GM23338 (cell line): ENCODE data around the gene SIGLEC7. TPM values are rescaled to one million over a fixed set of nuclear protein-coding genes. Genes with fewer than 3 reads are reported as not detected.

Experiments used
- ATAC-seq: fragments of 200-7000 bp; cut with Tn5 transposase; 3 replicates; pipeline ENCODE4 v1.9.1; 2020
- DNase-seq: peaks from one replicate; pipeline ENCODE4 v3.0.0-alpha.2; 2015; ENCODE audit warnings: low spot score
- H2AFZ ChIP-seq: fragments of 200-600 bp; sonication (generic); 2 replicates; pipeline ENCODE4 v1.8.0; 2016; ENCODE audit warnings: antibody characterized with exemption, mild to moderate bottlenecking, moderate library complexity
- H3F3A ChIP-seq: fragments of 200-600 bp; sonication (generic); replicated peaks from 2 replicates; pipeline ENCODE4 v1.8.0; 2017; ENCODE audit warnings: antibody characterized with exemption, mixed run types, low read depth
- H3K27ac ChIP-seq: fragments of 200-600 bp; sonication (generic); 2 replicates; pipeline ENCODE4 v1.6.1; 2016; ENCODE audit warnings: low read depth
- H3K27me3 ChIP-seq: fragments of 200-600 bp; sonication (generic); 2 replicates; pipeline ENCODE4 v1.8.0; 2016; ENCODE audit warnings: mild to moderate bottlenecking, mixed run types, moderate library complexity; ENCODE audit not compliant: insufficient read depth
- H3K36me3 ChIP-seq: fragments of 200-600 bp; sonication (generic); 2 replicates; pipeline ENCODE4 v1.8.0; 2016; ENCODE audit warnings: mild to moderate bottlenecking; ENCODE audit not compliant: insufficient read depth
- H3K4me1 ChIP-seq: fragments of 200-600 bp; sonication (generic); 2 replicates; pipeline ENCODE4 v1.8.0; 2016; ENCODE audit warnings: mild to moderate bottlenecking, moderate library complexity; ENCODE audit not compliant: insufficient read depth
- H3K4me2 ChIP-seq: fragments of 200-600 bp; sonication (generic); 2 replicates; pipeline ENCODE4 v1.7.1; 2017; ENCODE audit warnings: mixed run types
- H3K4me3 ChIP-seq: fragments of 200-600 bp; sonication (generic); 2 replicates; pipeline ENCODE4 v1.6.1; 2016; ENCODE audit warnings: mixed run types
- H3K79me2 ChIP-seq: fragments of 200-600 bp; sonication (generic); replicated peaks from 2 replicates; pipeline ENCODE4 v1.8.0; 2017; ENCODE audit warnings: mild to moderate bottlenecking; ENCODE audit not compliant: insufficient read depth
- H3K9me2 ChIP-seq: fragments of 200-600 bp; sonication (generic); 2 replicates; pipeline ENCODE4 v1.8.0; 2017; ENCODE audit not compliant: insufficient read depth
- H4K20me1 ChIP-seq: fragments of 200-600 bp; sonication (generic); replicated peaks from 2 replicates; pipeline ENCODE4 v1.8.0; 2017; ENCODE audit warnings: mild to moderate bottlenecking; ENCODE audit not compliant: insufficient read depth
- H3K27ac Mint-ChIP-seq: 2 replicates; pipeline ENCODE4 v1.8.0; 2020; ENCODE audit warnings: inconsistent platforms, mild to moderate bottlenecking, moderate library complexity, mixed read lengths
- H3K27me3 Mint-ChIP-seq: 3 replicates; pipeline ENCODE4 v1.8.0; 2022; ENCODE audit warnings: low read depth, mild to moderate bottlenecking, moderate library complexity, mixed read lengths, inconsistent platforms; ENCODE audit not compliant: insufficient read depth, poor library complexity
- H3K36me3 Mint-ChIP-seq: 3 replicates; pipeline ENCODE4 v1.8.0; 2021; ENCODE audit warnings: low read depth, mild to moderate bottlenecking, inconsistent platforms, moderate library complexity, mixed read lengths
- H3K4me1 Mint-ChIP-seq: 3 replicates; pipeline ENCODE4 v1.8.0; 2020; ENCODE audit warnings: mild to moderate bottlenecking, inconsistent platforms, mixed read lengths
- H3K4me3 Mint-ChIP-seq: 3 replicates; pipeline ENCODE4 v1.8.0; 2021; ENCODE audit warnings: moderate library complexity, mild to moderate bottlenecking, inconsistent platforms, mixed read lengths
- H3K9me3 Mint-ChIP-seq: 3 replicates; pipeline ENCODE4 v1.8.0; 2020; ENCODE audit warnings: moderate library complexity, mild to moderate bottlenecking, inconsistent platforms, mixed read lengths
- CREB1 ChIP-seq: fragments of 250-450 bp; sonication (Bioruptor Pico); IDR thresholded peaks from 2 replicates; pipeline ENCODE4 v1.5.0; 2020; ENCODE audit warnings: low read depth, mild to moderate bottlenecking, moderate library complexity
- CTCF ChIP-seq, 2 experiments: fragments of 200-600 bp in 1 of 2; sonication (generic) in 1 of 2; conservative IDR thresholded peaks; 2 replicates each; pipeline versions ENCODE4 v1.5.1 to v1.6.1; 2016 to 2017; ENCODE audit warnings: antibody characterized with exemption in 2 of 2, low read depth in 2 of 2, mild to moderate bottlenecking in 2 of 2, moderate library complexity in 1 of 2
- ETS1 ChIP-seq: IDR thresholded peaks from 2 replicates; pipeline ENCODE4 v1.6.1; 2016; ENCODE audit warnings: antibody characterized with exemption
- EZH2 ChIP-seq: fragments of 200-600 bp; sonication (generic); IDR thresholded peaks from one replicate; pipeline ENCODE4 v1.8.0; 2017; ENCODE audit warnings: antibody characterized with exemption, mild to moderate bottlenecking, low read depth; ENCODE audit not compliant: unreplicated experiment
- EZH2phosphoT487 ChIP-seq: fragments of 200-600 bp; sonication (generic); IDR thresholded peaks from one replicate; pipeline ENCODE4 v1.8.1; 2018; ENCODE audit warnings: antibody characterized with exemption; ENCODE audit not compliant: unreplicated experiment
- JUNB ChIP-seq: IDR thresholded peaks from one replicate; pipeline ENCODE4 v1.6.1; 2016; ENCODE audit warnings: antibody characterized with exemption; ENCODE audit not compliant: unreplicated experiment
- NANOG ChIP-seq: IDR thresholded peaks from 2 replicates; pipeline ENCODE4 v1.6.1; 2016; ENCODE audit warnings: antibody characterized with exemption, borderline replicate concordance
- POLR2AphosphoS5 ChIP-seq: IDR thresholded peaks from 2 replicates; pipeline ENCODE4 v1.6.1; 2016; ENCODE audit warnings: antibody characterized with exemption, low read depth
- REST ChIP-seq: IDR thresholded peaks from one replicate; pipeline ENCODE4 v1.6.1; 2018; ENCODE audit warnings: antibody characterized with exemption; ENCODE audit not compliant: unreplicated experiment
- STAT1 ChIP-seq: IDR thresholded peaks from one replicate; pipeline ENCODE4 v1.6.1; 2016; ENCODE audit warnings: antibody characterized with exemption; ENCODE audit not compliant: unreplicated experiment
- ZNF114 ChIP-seq: fragments of 250-450 bp; sonication (Bioruptor Pico); IDR thresholded peaks from 2 replicates; pipeline ENCODE4 v1.5.0; 2020; ENCODE audit warnings: mild to moderate bottlenecking, moderate library complexity
- ZNF331 ChIP-seq: fragments of 250-450 bp; sonication (Bioruptor Pico); IDR thresholded peaks from 2 replicates; pipeline ENCODE4 v1.5.0; 2020; ENCODE audit warnings: low read depth, mild to moderate bottlenecking, moderate library complexity
- ZNF462 ChIP-seq: fragments of 250-450 bp; sonication (Bioruptor Pico); IDR thresholded peaks from 2 replicates; pipeline ENCODE4 v1.5.0; 2020; ENCODE audit warnings: mild to moderate bottlenecking, moderate library complexity
- polyA plus RNA-seq: library from polyadenylated mRNA; unstranded; fragments of >200 nt; fragmentation: Nextera tagmentation; extraction: Ambion mirVana; gene quantifications from 2 replicates; pipeline ENCODE4 v1.2.1, GENCODE V29; 2016
- total RNA-seq: library from RNA; depleted of rRNA; stranded (reverse); fragments of >200 nt; shearing (Covaris generic); gene quantifications from 2 replicates; pipeline ENCODE4 v1.2.3, GENCODE V29; 2014

SIGLEC7 gene
- total and polyA plus RNA-seq, 2 experiments from 2014 or later = not detected

- ATAC-seq = no peak
- peaks cover 18% of the 10 kb centered on the region for H3K9me3 Mint-ChIP-seq
Observed at GRCh38 chr19:51179256-51179655, 37.2 kb downstream of the SIGLEC7 start.

More at GRCh38 chr19:51179256-51179655, 37.2 kb downstream of the SIGLEC7 start:
- H4K20me1 ChIP-seq = no peaks in the 10 kb centered on the region
- H3K4me1 Mint-ChIP-seq = no peaks in the 10 kb centered on the region
- H3K27ac ChIP-seq = no peak overlapping the region
- no peaks in the 10 kb centered on the region for H3K79me2 ChIP-seq
- no peak overlapping the region for H3K4me3 Mint-ChIP-seq
- no peak overlapping the region for H3K4me3 ChIP-seq
- H3K36me3 Mint-ChIP-seq = no peaks in the 10 kb centered on the region
- DNase-seq = no peak
- H3K4me1 ChIP-seq = no peaks in the 10 kb centered on the region
- H3K27ac Mint-ChIP-seq = no peak overlapping the region
- H3K9me2 ChIP-seq = no peaks in the 10 kb centered on the region
- no peaks in the 10 kb centered on the region for H3K36me3 ChIP-seq
- H3F3A ChIP-seq = no peaks in the 10 kb centered on the region
- no peak for TF ChIP-seq ETS1
- no peak for TF ChIP-seq NANOG
- TF ChIP-seq ZNF331 = no peak
- TF ChIP-seq EZH2phosphoT487 = no peak
- no peak for TF ChIP-seq ZNF462 (CRISPR knock-in tag)
- TF ChIP-seq JUNB = no peak
- no peak for TF ChIP-seq POLR2AphosphoS5
- TF ChIP-seq STAT1 = no peak
- no peak for TF ChIP-seq EZH2
- no peak for TF ChIP-seq CREB1
- no peak for TF ChIP-seq CTCF (conservative IDR thresholded peaks at IDR 0.05; ENCODE audit: low read depth in 2 of 2)
- no peak for TF ChIP-seq ZNF114
- TF ChIP-seq REST = no peak
- no peak overlapping the region for H3K4me2 ChIP-seq
- peaks cover 12% of the 10 kb centered on the region for H3K27me3 Mint-ChIP-seq
- H2AFZ ChIP-seq = no peak overlapping the region
- H3K27me3 ChIP-seq = peaks cover 11% of the 10 kb centered on the region; the same call in 1 of the 2 replicates
